OCI-LY3 (cell line): Measurements from ENCODE around the gene GCSH.

ENCODE experiments used
- H2AFZ ChIP-seq: fragments of 200-600, 300-600 bp; shearing (Covaris generic); 2 replicates; pipeline ENCODE4 v1.6.0; 2014; ENCODE audit warnings: antibody characterized with exemption, low read depth, low read length
- H3K27ac ChIP-seq: fragments of 200-600, 300-600 bp; sonication (generic); 2 replicates; pipeline ENCODE4 v1.5.1; 2014; ENCODE audit warnings: mild to moderate bottlenecking, low read length, moderate library complexity, mixed read lengths
- H3K27me3 ChIP-seq: fragments of 200-600, 300-600 bp; sonication (generic); 2 replicates; pipeline ENCODE4 v1.6.1; 2014; ENCODE audit warnings: low read depth, low read length, mixed read lengths
- H3K36me3 ChIP-seq: fragments of 200-600, 300-600 bp; sonication (generic); replicated peaks from 2 replicates; pipeline ENCODE3; 2014; ENCODE audit warnings: low read depth, low read length, mixed read lengths
- H3K4me1 ChIP-seq: fragments of 300-600, 200-600 bp; sonication (generic); 2 replicates; pipeline ENCODE4 v1.6.1; 2014; ENCODE audit warnings: low read length, mixed read lengths
- H3K4me2 ChIP-seq: fragments of 200-600, 300-600 bp; sonication (generic); 2 replicates; pipeline ENCODE4 v1.6.1; 2014; ENCODE audit warnings: low read length, mixed read lengths
- H3K4me3 ChIP-seq: fragments of 300-600, 200-600 bp; sonication (generic); 2 replicates; pipeline ENCODE4 v1.5.1; 2014; ENCODE audit warnings: antibody characterized with exemption, mild to moderate bottlenecking, low read length, moderate library complexity
- H3K79me2 ChIP-seq: fragments of 300-600, 200-600 bp; shearing (Covaris generic); 2 replicates; pipeline ENCODE4 v1.6.1; 2014; ENCODE audit warnings: mild to moderate bottlenecking, low read length, mixed read lengths
- H3K9ac ChIP-seq: fragments of 300-600, 200-600 bp; shearing (Covaris generic); 2 replicates; pipeline ENCODE4 v1.6.0; 2014; ENCODE audit warnings: mild to moderate bottlenecking, low read length, moderate library complexity
- H3K9me3 ChIP-seq: fragments of 200-600, 300-600 bp; shearing (Covaris generic); 2 replicates; pipeline ENCODE4 v1.6.1; 2014; ENCODE audit warnings: low read length, mixed read lengths; ENCODE audit not compliant: insufficient read depth
- H4K20me1 ChIP-seq: fragments of 200-600, 300-600 bp; sonication (generic); 2 replicates; pipeline ENCODE4 v1.6.1; 2016; ENCODE audit warnings: low read length, mixed read lengths; ENCODE audit not compliant: insufficient read depth
- EZH2phosphoT487 ChIP-seq: fragments of 200-600 bp; shearing (Covaris generic); IDR thresholded peaks from 2 replicates; pipeline ENCODE4 v1.6.1; 2018; ENCODE audit warnings: antibody characterized with exemption, mixed run types, low read depth
- TF ChIP-seq, protein P1 (sequence below): fragments of 200-600, 300-600 bp; sonication (generic); IDR thresholded peaks from 2 replicates; pipeline ENCODE4 v1.5.1; 2014; ENCODE audit warnings: antibody characterized with exemption, low read length, low read depth

GCSH gene

DNA sequence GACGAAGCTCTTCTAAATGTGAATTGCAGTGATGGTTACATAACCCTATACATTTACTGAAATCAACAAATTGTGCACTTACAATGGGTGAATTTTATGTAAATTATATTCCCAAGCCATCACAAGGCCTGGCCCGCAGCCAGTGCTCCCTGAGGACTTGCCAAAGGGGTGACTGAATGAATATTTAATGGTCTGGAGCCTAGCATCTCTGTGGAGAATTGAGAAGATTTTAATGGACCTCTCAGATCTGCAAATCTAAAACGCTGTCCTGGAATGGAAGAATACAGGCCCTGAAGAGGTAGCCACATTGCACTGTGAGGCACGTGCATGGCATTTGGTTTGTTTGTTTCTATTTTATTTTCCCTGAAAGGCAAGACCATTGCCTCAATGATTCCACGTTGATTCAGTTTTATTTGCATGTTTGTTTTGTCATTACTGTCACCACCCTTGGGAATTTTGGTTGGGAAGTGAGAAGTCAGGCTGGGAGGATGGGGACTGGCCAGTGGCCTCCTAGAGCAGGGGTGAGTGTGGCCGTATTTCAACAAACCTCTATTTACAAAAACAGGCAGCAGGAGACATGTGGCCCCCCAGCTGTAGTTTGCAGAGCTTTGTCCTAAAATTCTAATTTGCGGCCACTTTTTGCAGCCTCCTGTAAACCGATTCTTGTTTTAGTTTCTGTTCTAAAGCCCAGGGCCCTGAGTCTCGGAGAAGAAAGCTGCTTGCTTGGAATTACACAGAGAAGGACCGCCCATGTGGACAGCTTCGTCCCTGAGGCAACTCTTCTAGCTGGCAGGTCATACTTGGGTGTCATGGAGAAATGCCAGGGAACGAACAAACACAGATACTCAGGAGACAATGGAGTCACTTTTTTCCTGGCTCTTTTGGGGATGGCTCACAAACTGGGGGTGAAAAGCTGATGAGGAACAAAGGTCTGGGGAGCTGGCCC is 40.5 kb upstream of the GCSH start:
- no peaks in the 10 kb centered on the region for H3K9me3 ChIP-seq
- H3K27me3 ChIP-seq = no peaks in the 10 kb centered on the region
- TF ChIP-seq, protein P1, sequence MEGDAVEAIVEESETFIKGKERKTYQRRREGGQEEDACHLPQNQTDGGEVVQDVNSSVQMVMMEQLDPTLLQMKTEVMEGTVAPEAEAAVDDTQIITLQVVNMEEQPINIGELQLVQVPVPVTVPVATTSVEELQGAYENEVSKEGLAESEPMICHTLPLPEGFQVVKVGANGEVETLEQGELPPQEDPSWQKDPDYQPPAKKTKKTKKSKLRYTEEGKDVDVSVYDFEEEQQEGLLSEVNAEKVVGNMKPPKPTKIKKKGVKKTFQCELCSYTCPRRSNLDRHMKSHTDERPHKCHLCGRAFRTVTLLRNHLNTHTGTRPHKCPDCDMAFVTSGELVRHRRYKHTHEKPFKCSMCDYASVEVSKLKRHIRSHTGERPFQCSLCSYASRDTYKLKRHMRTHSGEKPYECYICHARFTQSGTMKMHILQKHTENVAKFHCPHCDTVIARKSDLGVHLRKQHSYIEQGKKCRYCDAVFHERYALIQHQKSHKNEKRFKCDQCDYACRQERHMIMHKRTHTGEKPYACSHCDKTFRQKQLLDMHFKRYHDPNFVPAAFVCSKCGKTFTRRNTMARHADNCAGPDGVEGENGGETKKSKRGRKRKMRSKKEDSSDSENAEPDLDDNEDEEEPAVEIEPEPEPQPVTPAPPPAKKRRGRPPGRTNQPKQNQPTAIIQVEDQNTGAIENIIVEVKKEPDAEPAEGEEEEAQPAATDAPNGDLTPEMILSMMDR = no peak
- no peak for TF ChIP-seq EZH2phosphoT487
- H3K4me3 ChIP-seq = no peak overlapping the region
- no peaks in the 10 kb centered on the region for H4K20me1 ChIP-seq
- H2AFZ ChIP-seq = no peak overlapping the region
- no peak overlapping the region for H3K27ac ChIP-seq
- no peaks in the 10 kb centered on the region for H3K79me2 ChIP-seq
- H3K36me3 ChIP-seq = no peaks in the 10 kb centered on the region
- no peak overlapping the region for H3K4me2 ChIP-seq
- peaks cover 6% of the 10 kb centered on the region for H3K4me1 ChIP-seq
- no peak overlapping the region for H3K9ac ChIP-seq

DNA sequence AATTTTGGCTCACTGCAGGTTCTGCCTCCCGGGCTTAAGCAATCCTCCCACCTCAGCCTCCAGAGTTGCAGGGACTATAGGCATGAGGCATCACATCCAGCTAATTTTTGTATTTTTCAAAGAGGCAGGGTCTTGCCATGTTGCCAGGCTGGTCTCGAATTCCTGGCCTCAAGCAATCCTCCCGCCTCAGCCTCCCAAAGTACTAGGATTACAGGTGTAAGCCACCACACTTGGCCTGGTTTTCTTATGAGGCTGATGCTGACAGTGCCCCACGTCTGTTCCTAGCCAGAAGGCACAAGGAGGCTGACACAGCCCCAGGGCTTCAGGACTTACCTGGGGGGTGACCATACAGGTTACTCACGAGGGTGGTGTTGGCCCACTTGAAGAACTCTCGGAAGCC is 33.9 kb upstream of the GCSH start:
- no peaks in the 10 kb centered on the region for H3K79me2 ChIP-seq

DNA sequence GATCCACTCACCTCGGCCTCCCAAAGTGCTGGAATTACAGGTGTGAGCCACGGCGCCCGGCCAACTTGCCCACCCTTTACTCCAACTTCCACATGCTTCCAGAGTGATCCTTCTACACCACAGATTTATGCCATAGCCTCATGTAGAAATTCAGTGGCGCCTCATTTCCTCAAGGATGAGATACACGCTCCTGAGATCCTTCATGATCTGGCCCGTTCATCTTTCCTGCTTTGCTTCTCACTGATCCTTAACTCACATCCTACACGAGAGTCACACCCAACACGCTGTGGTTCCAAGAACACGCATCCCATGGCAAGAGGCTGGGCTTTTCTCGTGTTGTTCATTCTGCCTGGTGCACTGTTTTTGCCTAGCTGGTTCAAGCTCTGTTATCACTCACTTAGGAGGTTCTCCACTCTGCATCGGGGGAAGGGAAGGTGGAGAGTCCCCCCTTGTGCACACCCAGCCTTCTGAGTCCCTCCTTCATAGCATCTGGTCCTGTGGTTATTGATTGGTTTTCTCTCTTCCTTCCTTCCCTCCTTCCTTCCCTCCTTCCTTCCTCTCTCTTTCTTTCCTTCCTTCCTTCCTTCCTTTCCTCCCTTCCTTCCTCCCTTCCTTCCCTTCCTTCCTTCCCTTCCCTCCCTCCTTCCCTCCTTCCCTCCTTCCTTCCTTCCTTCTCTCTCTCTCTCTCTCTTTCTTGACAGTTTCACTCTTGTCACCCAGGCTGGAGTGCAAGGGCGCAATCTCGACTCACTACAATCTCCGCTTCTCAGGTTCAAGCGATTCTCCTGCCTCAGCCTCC is 32.7 kb upstream of the GCSH start:
- no peak overlapping the region for H2AFZ ChIP-seq
- H4K20me1 ChIP-seq = no peaks in the 10 kb centered on the region
- H3K79me2 ChIP-seq = no peaks in the 10 kb centered on the region
- H3K4me2 ChIP-seq = no peak overlapping the region
- H3K27me3 ChIP-seq = peaks cover 10% of the 10 kb centered on the region; the same call in 1 of the 2 replicates
- H3K9me3 ChIP-seq = no peaks in the 10 kb centered on the region
- no peaks in the 10 kb centered on the region for H3K4me1 ChIP-seq
- H3K27ac ChIP-seq = no peak overlapping the region
- no peaks in the 10 kb centered on the region for H3K36me3 ChIP-seq
- no peak overlapping the region for H3K9ac ChIP-seq
- TF ChIP-seq, protein P1 = no peak
- TF ChIP-seq EZH2phosphoT487 = no peak
- no peak overlapping the region for H3K4me3 ChIP-seq

More for the DNA sequence above, 33.9 kb upstream of the GCSH start:
- no peaks in the 10 kb centered on the region for H3K9me3 ChIP-seq
- no peak overlapping the region for H3K4me3 ChIP-seq
- no peak for TF ChIP-seq EZH2phosphoT487
- TF ChIP-seq, protein P1 = no peak
- no peak overlapping the region for H3K9ac ChIP-seq
- peaks cover 6% of the 10 kb centered on the region for H3K4me1 ChIP-seq
- peaks cover 10% of the 10 kb centered on the region; the same call in 1 of the 2 replicates for H3K27me3 ChIP-seq
- H3K27ac ChIP-seq = no peak overlapping the region
- H3K4me2 ChIP-seq = no peak overlapping the region
- no peaks in the 10 kb centered on the region for H3K36me3 ChIP-seq
- H4K20me1 ChIP-seq = no peaks in the 10 kb centered on the region
- H2AFZ ChIP-seq = no peak overlapping the region

DNA sequence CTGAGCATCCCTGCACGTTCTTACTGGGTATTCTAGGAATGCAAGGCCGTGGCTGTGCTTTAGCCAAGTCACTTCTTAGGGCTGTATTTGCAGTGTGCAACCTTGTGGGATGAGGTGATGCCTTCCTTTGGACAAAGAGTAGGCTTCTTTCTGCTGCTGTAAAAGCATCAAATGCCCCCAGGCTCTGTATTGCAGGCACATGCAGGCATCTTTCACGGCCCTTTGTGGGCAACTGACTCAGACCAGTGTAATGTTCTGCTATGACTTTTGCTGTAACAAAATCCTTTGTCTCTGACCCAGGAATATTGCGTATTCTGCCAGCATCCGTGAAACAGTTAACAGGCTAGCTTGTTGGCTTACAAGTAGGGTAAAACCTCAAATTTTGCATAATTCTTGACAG is 30.9 kb upstream of the GCSH start:
- Histone ChIP-seq H3K4me2 (no peak overlapping the region), H3K4me3 (no peak overlapping the region), H3K27ac (no peak overlapping the region), H3K4me1 (no peaks in the 10 kb centered on the region), H2AFZ (no peak overlapping the region), H3K9ac (no peak overlapping the region), H3K9me3 (no peaks in the 10 kb centered on the region), H3K36me3 (no peaks in the 10 kb centered on the region), H4K20me1 (no peaks in the 10 kb centered on the region), H3K79me2 (no peaks in the 10 kb centered on the region), H3K27me3 (peaks cover 10% of the 10 kb centered on the region; the same call in 1 of the 2 replicates)
- TF ChIP-seq EZH2phosphoT487 = no peak
- TF ChIP-seq, protein P1 = no peak
